GM12878 (cell line): Measurements from ENCODE around the gene CYP4F3.

Experiments
- BRCA1 ChIP-seq: IDR thresholded peaks from 2 replicates; pipeline ENCODE4 v1.6.1; 2011; ENCODE audit warnings: low read depth, low read length, improper control_type of control experiment
- CHD4 ChIP-seq: fragments of 200-600 bp; sonication (generic); IDR thresholded peaks from 2 replicates; pipeline ENCODE4 v1.6.1; 2016; ENCODE audit warnings: mild to moderate bottlenecking
- EZH2 ChIP-seq: IDR thresholded peaks from 2 replicates; pipeline ENCODE4 v1.6.1; 2012; ENCODE audit warnings: low read depth, mild to moderate bottlenecking, control low read depth, inconsistent platforms, low read length, borderline replicate concordance; ENCODE audit not compliant: control insufficient read depth
- FOS ChIP-seq: IDR thresholded peaks from 3 replicates; pipeline ENCODE4 v1.6.1; 2011; ENCODE audit warnings: borderline replicate concordance; ENCODE audit not compliant: insufficient read length; ENCODE audit errors: extremely low read depth
- FOXM1 ChIP-seq: IDR thresholded peaks from 2 replicates; pipeline ENCODE4 v1.6.1; 2012; ENCODE audit warnings: low read depth, mild to moderate bottlenecking, inconsistent platforms, low read length, moderate library complexity
- JUND ChIP-seq: IDR thresholded peaks from 2 replicates; pipeline ENCODE4 v1.6.1; 2012; ENCODE audit warnings: low read depth, mild to moderate bottlenecking, low read length, improper control_type of control experiment, moderate library complexity
- NR2C2 ChIP-seq: IDR thresholded peaks from 2 replicates; pipeline ENCODE4 v1.6.1; 2011; ENCODE audit warnings: borderline replicate concordance, low read depth; ENCODE audit not compliant: control insufficient read depth, insufficient read length
- POLR2AphosphoS5 ChIP-seq: IDR thresholded peaks from 2 replicates; pipeline ENCODE4 v1.6.1; 2011; ENCODE audit warnings: mild to moderate bottlenecking, low read length, inconsistent platforms
- RAD21 ChIP-seq: IDR thresholded peaks from 2 replicates; pipeline ENCODE4 v1.6.1; 2011; ENCODE audit warnings: mild to moderate bottlenecking, low read depth, low read length, moderate library complexity; ENCODE audit not compliant: insufficient read depth
- TF ChIP-seq, protein P1 (sequence below): IDR thresholded peaks from 2 replicates; pipeline ENCODE4 v1.6.1; 2012; ENCODE audit warnings: low read depth, low read length, improper control_type of control experiment
- TF ChIP-seq, protein P2 (sequence below), 3 experiments: IDR thresholded peaks in 2 of 3; conservative IDR thresholded peaks in 1 of 3; 2 replicates each; pipeline ENCODE4 v1.5.1; 2011; ENCODE audit warnings: low read depth in 3 of 3, low read length in 3 of 3, mild to moderate bottlenecking in 3 of 3, control low read depth in 2 of 3, moderate library complexity in 2 of 3, inconsistent platforms in 1 of 3, mixed read lengths in 1 of 3; ENCODE audit not compliant: control insufficient read depth in 2 of 3, insufficient read depth in 1 of 3; ENCODE audit errors: extremely low read depth in 1 of 3
- TF ChIP-seq, protein P3 (sequence below): IDR thresholded peaks from 2 replicates; pipeline ENCODE4 v1.6.1; 2012; ENCODE audit warnings: mild to moderate bottlenecking, low read depth, low read length

DNA sequence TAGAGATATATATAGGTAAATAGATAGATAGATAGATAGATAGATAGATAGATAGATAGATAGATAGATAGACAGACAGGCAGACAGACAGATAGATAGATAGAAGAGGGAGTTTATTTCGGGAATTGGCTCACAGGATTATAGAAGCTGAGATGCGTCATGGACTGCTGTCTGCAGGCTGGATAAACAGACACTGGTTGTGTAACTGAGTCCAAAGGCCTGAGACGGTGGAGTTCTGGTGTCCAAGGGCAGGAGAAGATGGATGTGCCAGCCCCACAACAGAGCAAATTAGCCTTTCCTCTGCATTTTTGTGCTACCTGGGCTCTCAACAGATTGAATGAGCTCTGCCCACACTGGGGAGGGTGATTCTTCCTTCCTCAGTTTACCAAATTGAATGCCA lies 2.7 kb downstream of the CYP4F3 start:
- TF ChIP-seq FOS: no peak
- TF ChIP-seq NR2C2: no peak
- TF ChIP-seq, protein P1, sequence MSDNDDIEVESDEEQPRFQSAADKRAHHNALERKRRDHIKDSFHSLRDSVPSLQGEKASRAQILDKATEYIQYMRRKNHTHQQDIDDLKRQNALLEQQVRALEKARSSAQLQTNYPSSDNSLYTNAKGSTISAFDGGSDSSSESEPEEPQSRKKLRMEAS: no peak
- no peak for TF ChIP-seq RAD21
- no peak for TF ChIP-seq EZH2
- no peak for TF ChIP-seq FOXM1
- TF ChIP-seq CHD4: no peak
- TF ChIP-seq POLR2AphosphoS5: no peak
- TF ChIP-seq BRCA1: no peak
- no peak for TF ChIP-seq JUND
- TF ChIP-seq, protein P2, sequence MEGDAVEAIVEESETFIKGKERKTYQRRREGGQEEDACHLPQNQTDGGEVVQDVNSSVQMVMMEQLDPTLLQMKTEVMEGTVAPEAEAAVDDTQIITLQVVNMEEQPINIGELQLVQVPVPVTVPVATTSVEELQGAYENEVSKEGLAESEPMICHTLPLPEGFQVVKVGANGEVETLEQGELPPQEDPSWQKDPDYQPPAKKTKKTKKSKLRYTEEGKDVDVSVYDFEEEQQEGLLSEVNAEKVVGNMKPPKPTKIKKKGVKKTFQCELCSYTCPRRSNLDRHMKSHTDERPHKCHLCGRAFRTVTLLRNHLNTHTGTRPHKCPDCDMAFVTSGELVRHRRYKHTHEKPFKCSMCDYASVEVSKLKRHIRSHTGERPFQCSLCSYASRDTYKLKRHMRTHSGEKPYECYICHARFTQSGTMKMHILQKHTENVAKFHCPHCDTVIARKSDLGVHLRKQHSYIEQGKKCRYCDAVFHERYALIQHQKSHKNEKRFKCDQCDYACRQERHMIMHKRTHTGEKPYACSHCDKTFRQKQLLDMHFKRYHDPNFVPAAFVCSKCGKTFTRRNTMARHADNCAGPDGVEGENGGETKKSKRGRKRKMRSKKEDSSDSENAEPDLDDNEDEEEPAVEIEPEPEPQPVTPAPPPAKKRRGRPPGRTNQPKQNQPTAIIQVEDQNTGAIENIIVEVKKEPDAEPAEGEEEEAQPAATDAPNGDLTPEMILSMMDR (IDR thresholded peaks at IDR 0.05 in 2 of 3, conservative IDR thresholded peaks at IDR 0.05 in 1 of 3; ENCODE audit: control insufficient read depth in 2 of 3, extremely low read depth in 1 of 3, insufficient read depth in 1 of 3, low read depth in 3 of 3, low read length in 3 of 3): no peak
- TF ChIP-seq, protein P3, sequence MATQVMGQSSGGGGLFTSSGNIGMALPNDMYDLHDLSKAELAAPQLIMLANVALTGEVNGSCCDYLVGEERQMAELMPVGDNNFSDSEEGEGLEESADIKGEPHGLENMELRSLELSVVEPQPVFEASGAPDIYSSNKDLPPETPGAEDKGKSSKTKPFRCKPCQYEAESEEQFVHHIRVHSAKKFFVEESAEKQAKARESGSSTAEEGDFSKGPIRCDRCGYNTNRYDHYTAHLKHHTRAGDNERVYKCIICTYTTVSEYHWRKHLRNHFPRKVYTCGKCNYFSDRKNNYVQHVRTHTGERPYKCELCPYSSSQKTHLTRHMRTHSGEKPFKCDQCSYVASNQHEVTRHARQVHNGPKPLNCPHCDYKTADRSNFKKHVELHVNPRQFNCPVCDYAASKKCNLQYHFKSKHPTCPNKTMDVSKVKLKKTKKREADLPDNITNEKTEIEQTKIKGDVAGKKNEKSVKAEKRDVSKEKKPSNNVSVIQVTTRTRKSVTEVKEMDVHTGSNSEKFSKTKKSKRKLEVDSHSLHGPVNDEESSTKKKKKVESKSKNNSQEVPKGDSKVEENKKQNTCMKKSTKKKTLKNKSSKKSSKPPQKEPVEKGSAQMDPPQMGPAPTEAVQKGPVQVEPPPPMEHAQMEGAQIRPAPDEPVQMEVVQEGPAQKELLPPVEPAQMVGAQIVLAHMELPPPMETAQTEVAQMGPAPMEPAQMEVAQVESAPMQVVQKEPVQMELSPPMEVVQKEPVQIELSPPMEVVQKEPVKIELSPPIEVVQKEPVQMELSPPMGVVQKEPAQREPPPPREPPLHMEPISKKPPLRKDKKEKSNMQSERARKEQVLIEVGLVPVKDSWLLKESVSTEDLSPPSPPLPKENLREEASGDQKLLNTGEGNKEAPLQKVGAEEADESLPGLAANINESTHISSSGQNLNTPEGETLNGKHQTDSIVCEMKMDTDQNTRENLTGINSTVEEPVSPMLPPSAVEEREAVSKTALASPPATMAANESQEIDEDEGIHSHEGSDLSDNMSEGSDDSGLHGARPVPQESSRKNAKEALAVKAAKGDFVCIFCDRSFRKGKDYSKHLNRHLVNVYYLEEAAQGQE: no peak
